Measurements from ENCODE around the gene IL9.

Gene IL9

GRCh38 chr5:135920199-135920598 lies 24.6 kb upstream of the IL9 start:
- no peak overlapping the region for H2BK5ac ChIP-seq (ENCODE audit: low read length)
- no peak overlapping the region for H3K23ac ChIP-seq (ENCODE audit: low read length)
- no peaks in the 10 kb centered on the region for H3K36me3 ChIP-seq (ENCODE audit: control insufficient read depth, insufficient read depth, low read length)
- no peaks in the 10 kb centered on the region for H3K79me1 ChIP-seq (ENCODE audit: low read length)
- no peaks in the 10 kb centered on the region for H3K27me3 ChIP-seq (ENCODE audit: insufficient read depth, low read length, poor library complexity)
- no peak overlapping the region for H2BK15ac ChIP-seq (replicated peaks; ENCODE audit: low read depth)
- H2BK120ac ChIP-seq (ENCODE audit: low read depth, low read length) = no peak overlapping the region
- H3K4me3 ChIP-seq (ENCODE audit: low read length) = no peak overlapping the region
- H3K4ac ChIP-seq (ENCODE audit: low read depth, low read length) = no peak overlapping the region
- H3K79me2 ChIP-seq (ENCODE audit: control insufficient read depth, insufficient read depth, low read length) = no peaks in the 10 kb centered on the region
- WGBS (ENCODE audit: extremely low coverage, insufficient coverage, low lambda C conversion rate) = no CpG with 5 or more reads among the region's 3 CpGs
- H3K27ac ChIP-seq (ENCODE audit: low read depth, low read length) = no peak overlapping the region
- H3K4me2 ChIP-seq (ENCODE audit: low read length) = no peak overlapping the region
- H3K4me1 ChIP-seq (ENCODE audit: control insufficient read depth, low read depth, low read length) = no peaks in the 10 kb centered on the region
- no peak overlapping the region for H3K9ac ChIP-seq (ENCODE audit: low read length)
- no peak overlapping the region for H4K8ac ChIP-seq (ENCODE audit: low read depth, low read length)
- no peak overlapping the region for H2AK5ac ChIP-seq (ENCODE audit: low read length)
- no peak overlapping the region for H4K5ac ChIP-seq (ENCODE audit: low read length)
- H3K18ac ChIP-seq (ENCODE audit: low read length) = no peak overlapping the region
- DNase-seq = no peak
- H3K56ac ChIP-seq (ENCODE audit: low read length) = no peak overlapping the region

DNA sequence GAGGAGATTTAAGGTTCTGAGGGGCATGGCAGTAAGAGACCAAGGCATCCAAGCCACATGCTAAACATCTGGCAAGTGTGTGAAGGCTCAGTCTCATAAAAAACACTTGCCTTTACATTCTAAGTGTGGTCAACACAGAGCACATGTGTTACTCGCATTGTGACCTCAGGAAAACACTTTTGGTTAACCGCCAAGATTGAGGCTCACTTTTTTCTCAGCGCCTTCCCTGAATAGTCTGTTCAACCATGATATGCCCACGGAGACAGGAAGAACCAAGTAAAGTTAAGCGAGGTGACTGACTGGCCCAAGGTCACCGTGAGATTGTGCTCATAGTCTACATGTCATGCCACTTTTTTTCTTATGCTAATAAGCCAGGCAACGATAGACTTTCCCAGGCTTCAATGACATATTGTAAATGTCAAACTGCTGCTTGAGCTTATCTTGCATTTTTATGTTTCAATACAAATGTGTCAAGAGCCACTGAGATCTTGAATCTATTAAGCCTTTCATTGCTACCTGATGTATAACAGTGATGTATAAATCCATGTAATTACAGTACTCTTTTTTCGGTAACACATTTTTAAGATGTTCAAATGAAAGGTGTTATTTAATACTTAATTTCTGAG lies 21.1 kb upstream of the IL9 start:
- Histone ChIP-seq H3K27me3 (ENCODE audit: insufficient read depth, low read length, poor library complexity) (no peaks in the 10 kb centered on the region), H4K8ac (ENCODE audit: low read depth, low read length) (no peak overlapping the region), H3K23ac (ENCODE audit: low read length) (no peak overlapping the region), H3K56ac (ENCODE audit: low read length) (no peak overlapping the region), H3K4me1 (ENCODE audit: control insufficient read depth, low read depth, low read length) (no peaks in the 10 kb centered on the region), H3K9ac (ENCODE audit: low read length) (no peak overlapping the region), H3K79me2 (ENCODE audit: control insufficient read depth, insufficient read depth, low read length) (no peaks in the 10 kb centered on the region), H3K36me3 (ENCODE audit: control insufficient read depth, insufficient read depth, low read length) (no peaks in the 10 kb centered on the region), H2BK120ac (ENCODE audit: low read depth, low read length) (no peak overlapping the region), H3K79me1 (ENCODE audit: low read length) (no peaks in the 10 kb centered on the region), H3K27ac (ENCODE audit: low read depth, low read length) (no peak overlapping the region), H2AK5ac (ENCODE audit: low read length) (no peak overlapping the region), H2BK5ac (ENCODE audit: low read length) (no peak overlapping the region), H3K4ac (ENCODE audit: low read depth, low read length) (no peak overlapping the region), H3K4me2 (ENCODE audit: low read length) (no peak overlapping the region), H2BK15ac (replicated peaks; ENCODE audit: low read depth) (no peak overlapping the region), H3K4me3 (ENCODE audit: low read length) (no peak overlapping the region), H4K5ac (ENCODE audit: low read length) (no peak overlapping the region), H3K18ac (ENCODE audit: low read length) (no peak overlapping the region)
- WGBS (ENCODE audit: extremely low coverage, insufficient coverage, low lambda C conversion rate) = no CpG with 5 or more reads among the region's 8 CpGs
- no peak for DNase-seq

GRCh38 chr5:135915466-135916001 lies 19.9 kb upstream of the IL9 start:
- no peak overlapping the region for H3K23ac ChIP-seq (ENCODE audit: low read length)
- H3K4me1 ChIP-seq (ENCODE audit: control insufficient read depth, low read depth, low read length) = no peaks in the 10 kb centered on the region
- H2BK120ac ChIP-seq (ENCODE audit: low read depth, low read length) = no peak overlapping the region
- no peaks in the 10 kb centered on the region for H3K27me3 ChIP-seq (ENCODE audit: insufficient read depth, low read length, poor library complexity)
- no peak overlapping the region for H3K4ac ChIP-seq (ENCODE audit: low read depth, low read length)
- no peak overlapping the region for H3K4me2 ChIP-seq (ENCODE audit: low read length)
- no peaks in the 10 kb centered on the region for H3K79me1 ChIP-seq (ENCODE audit: low read length)
- no CpG with 5 or more reads among the region's 5 CpGs for WGBS (ENCODE audit: extremely low coverage, insufficient coverage, low lambda C conversion rate)
- no peak overlapping the region for H3K4me3 ChIP-seq (ENCODE audit: low read length)
- no peak overlapping the region for H2AK5ac ChIP-seq (ENCODE audit: low read length)
- DNase-seq = no peak
- H4K5ac ChIP-seq (ENCODE audit: low read length) = no peak overlapping the region
- H4K8ac ChIP-seq (ENCODE audit: low read depth, low read length) = no peak overlapping the region
- no peak overlapping the region for H2BK15ac ChIP-seq (replicated peaks; ENCODE audit: low read depth)
- H3K79me2 ChIP-seq (ENCODE audit: control insufficient read depth, insufficient read depth, low read length) = no peaks in the 10 kb centered on the region
- H3K18ac ChIP-seq (ENCODE audit: low read length) = no peak overlapping the region
- H2BK5ac ChIP-seq (ENCODE audit: low read length) = no peak overlapping the region
- no peak overlapping the region for H3K56ac ChIP-seq (ENCODE audit: low read length)
- no peaks in the 10 kb centered on the region for H3K36me3 ChIP-seq (ENCODE audit: control insufficient read depth, insufficient read depth, low read length)
- no peak overlapping the region for H3K9ac ChIP-seq (ENCODE audit: low read length)
- no peak overlapping the region for H3K27ac ChIP-seq (ENCODE audit: low read depth, low read length)

- Histone ChIP-seq H2BK120ac (ENCODE audit: low read depth, low read length) (no peak overlapping the region), H3K79me1 (ENCODE audit: low read length) (no peaks in the 10 kb centered on the region), H3K27me3 (ENCODE audit: insufficient read depth, low read length, poor library complexity) (no peaks in the 10 kb centered on the region), H3K9ac (ENCODE audit: low read length) (no peak overlapping the region), H2BK5ac (ENCODE audit: low read length) (no peak overlapping the region), H2BK15ac (replicated peaks; ENCODE audit: low read depth) (no peak overlapping the region), H3K4ac (ENCODE audit: low read depth, low read length) (no peak overlapping the region), H4K5ac (ENCODE audit: low read length) (no peak overlapping the region), H3K4me3 (ENCODE audit: low read length) (no peak overlapping the region), H3K18ac (ENCODE audit: low read length) (no peak overlapping the region), H2AK5ac (ENCODE audit: low read length) (no peak overlapping the region), H3K4me1 (ENCODE audit: control insufficient read depth, low read depth, low read length) (no peaks in the 10 kb centered on the region), H3K56ac (ENCODE audit: low read length) (no peak overlapping the region), H3K23ac (ENCODE audit: low read length) (no peak overlapping the region), H4K8ac (ENCODE audit: low read depth, low read length) (no peak overlapping the region), H3K79me2 (ENCODE audit: control insufficient read depth, insufficient read depth, low read length) (no peaks in the 10 kb centered on the region), H3K27ac (ENCODE audit: low read depth, low read length) (no peak overlapping the region), H3K36me3 (ENCODE audit: control insufficient read depth, insufficient read depth, low read length) (no peaks in the 10 kb centered on the region), H3K4me2 (ENCODE audit: low read length) (no peak overlapping the region)
- no CpG with 5 or more reads among the region's 4 CpGs for WGBS (ENCODE audit: extremely low coverage, insufficient coverage, low lambda C conversion rate)
- DNase-seq = no peak
These were observed 18.3 kb upstream of the IL9 start for GRCh38 chr5:135913713-135914626.

- no peak overlapping the region for H3K27ac ChIP-seq (ENCODE audit: low read depth, low read length)
- no peaks in the 10 kb centered on the region for H3K4me1 ChIP-seq (ENCODE audit: control insufficient read depth, low read depth, low read length)
- no peak overlapping the region for H3K9ac ChIP-seq (ENCODE audit: low read length)
- H3K4me3 ChIP-seq (ENCODE audit: low read length) = no peak overlapping the region
- no peak overlapping the region for H3K18ac ChIP-seq (ENCODE audit: low read length)
- no peak for DNase-seq
- no peak overlapping the region for H2BK120ac ChIP-seq (ENCODE audit: low read depth, low read length)
- H4K8ac ChIP-seq (ENCODE audit: low read depth, low read length) = no peak overlapping the region
- H3K56ac ChIP-seq (ENCODE audit: low read length) = no peak overlapping the region
- no peaks in the 10 kb centered on the region for H3K79me1 ChIP-seq (ENCODE audit: low read length)
- no peak overlapping the region for H2BK5ac ChIP-seq (ENCODE audit: low read length)
- H2AK5ac ChIP-seq (ENCODE audit: low read length) = no peak overlapping the region
- no peaks in the 10 kb centered on the region for H3K27me3 ChIP-seq (ENCODE audit: insufficient read depth, low read length, poor library complexity)
- no peak overlapping the region for H3K4me2 ChIP-seq (ENCODE audit: low read length)
- no peaks in the 10 kb centered on the region for H3K79me2 ChIP-seq (ENCODE audit: control insufficient read depth, insufficient read depth, low read length)
- H3K23ac ChIP-seq (ENCODE audit: low read length) = no peak overlapping the region
- H2BK15ac ChIP-seq (replicated peaks; ENCODE audit: low read depth) = no peak overlapping the region
- H3K4ac ChIP-seq (ENCODE audit: low read depth, low read length) = no peak overlapping the region
- no CpG with 5 or more reads among the region's 1 CpG for WGBS (ENCODE audit: extremely low coverage, insufficient coverage, low lambda C conversion rate)
- H4K5ac ChIP-seq (ENCODE audit: low read length) = no peak overlapping the region
- H3K36me3 ChIP-seq (ENCODE audit: control insufficient read depth, insufficient read depth, low read length) = no peaks in the 10 kb centered on the region
These were observed 9.5 kb upstream of the IL9 start for GRCh38 chr5:135905144-135905543.
